ENCODE data around the gene APLF. TPM values are rescaled to one million over a fixed set of nuclear protein-coding genes. Genes with fewer than 3 reads are reported as not detected.

APLF gene
- total and polyA plus RNA-seq, 2 of the 8 experiments (the other 6 are each of a cell fraction or from before 2014, with no cell fraction given): 4.4 to 7.3 TPM

DNA sequence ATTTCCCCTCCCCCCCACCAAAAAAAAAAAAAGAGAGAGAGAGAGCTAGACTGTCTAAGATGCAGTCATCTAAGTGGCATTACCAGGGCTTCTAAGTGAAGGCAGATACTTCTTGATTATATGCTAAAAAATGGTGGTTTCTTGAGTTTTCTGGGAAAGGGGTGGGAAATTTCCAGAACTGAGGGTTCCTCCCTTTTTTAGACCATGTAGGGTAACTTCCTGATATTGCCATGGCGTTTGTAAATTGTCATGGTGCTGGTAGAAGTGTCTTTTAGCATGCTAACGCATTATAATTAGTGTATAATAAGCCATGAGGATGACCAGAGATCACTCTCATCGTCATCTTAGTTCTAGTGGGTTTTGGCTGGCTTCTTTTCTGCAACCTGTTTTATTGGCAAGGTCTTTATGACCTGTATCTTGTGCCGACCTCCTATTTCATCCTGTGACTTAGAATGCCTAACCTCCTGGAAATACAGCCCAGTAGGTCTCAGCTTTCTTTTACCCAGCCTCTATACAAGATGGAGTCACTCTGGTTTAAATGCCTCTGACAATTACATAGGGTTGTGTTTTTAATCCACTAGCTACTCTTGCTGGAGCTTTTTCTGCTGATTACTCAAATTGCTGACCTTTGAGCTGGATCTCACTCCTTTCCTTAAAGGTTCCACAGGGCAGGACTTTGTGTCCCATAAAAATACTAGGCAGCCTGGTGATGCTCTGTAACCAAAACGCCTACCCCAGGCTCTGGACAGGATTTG is 145.6 kb downstream of the APLF start:
- Histone ChIP-seq H3K4me1 (replicated peaks in 1 of 4; ENCODE audit: control insufficient read depth in 3 of 4, insufficient read depth in 4 of 4, low read length in 3 of 4) (no peaks in the 10 kb centered on the region), H3K56ac (replicated peaks; ENCODE audit: insufficient read length, low read depth, low read length) (no peak overlapping the region), H2AFZ (ENCODE audit: low read length) (no peak overlapping the region), H3K79me1 (ENCODE audit: low read depth, low read length) (no peaks in the 10 kb centered on the region), H4K5ac (ENCODE audit: insufficient read length, low read depth, low read length) (no peak overlapping the region), H3K4me3 (ENCODE audit: extremely low read depth in 1 of 4, insufficient read depth in 2 of 4, low read depth in 3 of 4, low read length in 4 of 4) (no peak overlapping the region), H3K23ac (ENCODE audit: insufficient read length) (no peak overlapping the region), H4K20me1 (replicated peaks in 1 of 2; ENCODE audit: control insufficient read depth in 1 of 2, insufficient read depth in 2 of 2, low read length in 2 of 2) (no peaks in the 10 kb centered on the region), H3K4ac (replicated peaks; ENCODE audit: insufficient read length, low read depth, low read length) (no peak overlapping the region), H3K9ac (replicated peaks in 1 of 4; ENCODE audit: extremely low read depth in 1 of 4, low read depth in 3 of 4, low read length in 3 of 4) (no peak overlapping the region), H4K91ac (replicated peaks; ENCODE audit: insufficient read length, low read length) (no peak overlapping the region), H3K9me3 (ENCODE audit: insufficient read depth in 2 of 2, low read depth in 1 of 2, low read length in 1 of 2) (peaks cover 3 to 4% of the 10 kb centered on the region in 2 experiments; a peak in 2 of 4 replicates), H3K4me2 (ENCODE audit: insufficient read depth in 1 of 2, low read depth in 2 of 2, low read length in 2 of 2) (no peak overlapping the region), H3K79me2 (ENCODE audit: control insufficient read depth in 1 of 2, insufficient read depth in 2 of 2, low read length in 2 of 2) (no peaks in the 10 kb centered on the region), H3K27ac (ENCODE audit: low read depth, low read length) (no peak overlapping the region), H2BK20ac (ENCODE audit: low read length) (no peak overlapping the region), H2BK5ac (ENCODE audit: low read depth, low read length) (no peak overlapping the region), H2BK120ac (replicated peaks; ENCODE audit: low read depth, low read length) (no peak overlapping the region), H2BK12ac (ENCODE audit: low read depth, low read length) (no peak overlapping the region), H3K18ac (ENCODE audit: extremely low read depth, low read length) (no peak overlapping the region), H2AK5ac (ENCODE audit: low read depth, low read length) (no peak overlapping the region), H2BK15ac (ENCODE audit: low read length) (no peak overlapping the region), H3K36me3 (ENCODE audit: control insufficient read depth in 2 of 4, insufficient read depth in 4 of 4, low read length in 3 of 4) (no peaks in the 10 kb centered on the region), H3K14ac (ENCODE audit: insufficient read length) (no peak overlapping the region), H3K27me3 (replicated peaks in 1 of 4; ENCODE audit: control insufficient read depth in 3 of 4, extremely low read depth in 1 of 4, insufficient read depth in 3 of 4, low read length in 3 of 4) (no peaks in the 10 kb centered on the region), H4K8ac (ENCODE audit: extremely low read depth, insufficient read depth, low read length) (no peak overlapping the region), H3K23me2 (ENCODE audit: low read depth, low read length) (no peaks in the 10 kb centered on the region)
- ChIA-PET POLR2A (ENCODE audit: partially characterized antibody) (no interaction called here), CTCF (ENCODE audit: partially characterized antibody) (interaction anchor here (0.6 kb wide), 1 partner anchor 101 kb away, joined by 4 read pairs; no protein-coding TSS in a partner anchor)
- FAIRE-seq (no peak), DNase-seq (ENCODE audit: low read depth in 1 of 2, low spot score in 2 of 2) (no peak)
- 93% methylated on average over 5 of the region's 5 CpGs; no CpG with 5 or more reads in 1 of the 2 experiments for WGBS, 2 experiments (ENCODE audit: extremely low coverage in 1 of 2, insufficient coverage in 1 of 2, insufficient read length in 1 of 2, insufficient replicate concordance in 2 of 2, low coverage in 1 of 2, low lambda C conversion rate in 2 of 2, missing lambda C conversion rate in 1 of 2)
- TF ChIP-seq, protein P1, sequence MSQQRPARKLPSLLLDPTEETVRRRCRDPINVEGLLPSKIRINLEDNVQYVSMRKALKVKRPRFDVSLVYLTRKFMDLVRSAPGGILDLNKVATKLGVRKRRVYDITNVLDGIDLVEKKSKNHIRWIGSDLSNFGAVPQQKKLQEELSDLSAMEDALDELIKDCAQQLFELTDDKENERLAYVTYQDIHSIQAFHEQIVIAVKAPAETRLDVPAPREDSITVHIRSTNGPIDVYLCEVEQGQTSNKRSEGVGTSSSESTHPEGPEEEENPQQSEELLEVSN (IDR thresholded peaks at IDR 0.05): no peak
- TF ChIP-seq POLR2A (IDR thresholded peaks at IDR 0.05; ENCODE audit: control extremely low read depth in 1 of 2, low read depth in 2 of 2, low read length in 2 of 2) (no peak), CBX8 (IDR thresholded peaks at IDR 0.05; ENCODE audit: borderline replicate concordance, low read depth, low read length) (no peak), SRF (IDR thresholded peaks at IDR 0.05; ENCODE audit: low read depth, low read length) (no peak), GABPA (IDR thresholded peaks at IDR 0.05; ENCODE audit: borderline replicate concordance, insufficient read depth, low read length) (no peak), RBBP5 (IDR thresholded peaks at IDR 0.05; ENCODE audit: borderline replicate concordance, low read depth, low read length) (no peak), CHD1 (IDR thresholded peaks at IDR 0.05; ENCODE audit: low read depth, low read length) (no peak), SIRT6 (IDR thresholded peaks at IDR 0.05; ENCODE audit: low read length) (no peak), EGR1 (IDR thresholded peaks at IDR 0.05; ENCODE audit: borderline replicate concordance, low read depth, low read length) (no peak)
- TF ChIP-seq, protein P2, sequence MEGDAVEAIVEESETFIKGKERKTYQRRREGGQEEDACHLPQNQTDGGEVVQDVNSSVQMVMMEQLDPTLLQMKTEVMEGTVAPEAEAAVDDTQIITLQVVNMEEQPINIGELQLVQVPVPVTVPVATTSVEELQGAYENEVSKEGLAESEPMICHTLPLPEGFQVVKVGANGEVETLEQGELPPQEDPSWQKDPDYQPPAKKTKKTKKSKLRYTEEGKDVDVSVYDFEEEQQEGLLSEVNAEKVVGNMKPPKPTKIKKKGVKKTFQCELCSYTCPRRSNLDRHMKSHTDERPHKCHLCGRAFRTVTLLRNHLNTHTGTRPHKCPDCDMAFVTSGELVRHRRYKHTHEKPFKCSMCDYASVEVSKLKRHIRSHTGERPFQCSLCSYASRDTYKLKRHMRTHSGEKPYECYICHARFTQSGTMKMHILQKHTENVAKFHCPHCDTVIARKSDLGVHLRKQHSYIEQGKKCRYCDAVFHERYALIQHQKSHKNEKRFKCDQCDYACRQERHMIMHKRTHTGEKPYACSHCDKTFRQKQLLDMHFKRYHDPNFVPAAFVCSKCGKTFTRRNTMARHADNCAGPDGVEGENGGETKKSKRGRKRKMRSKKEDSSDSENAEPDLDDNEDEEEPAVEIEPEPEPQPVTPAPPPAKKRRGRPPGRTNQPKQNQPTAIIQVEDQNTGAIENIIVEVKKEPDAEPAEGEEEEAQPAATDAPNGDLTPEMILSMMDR (IDR thresholded peaks at IDR 0.05; ENCODE audit: control extremely low read depth in 1 of 3, insufficient read depth in 1 of 3, low read depth in 1 of 3, low read length in 3 of 3): no peak
